HCT116 (cell line): Measurements from ENCODE around the gene PDE1C. TPM values are rescaled to one million over a fixed set of nuclear protein-coding genes. Genes with fewer than 3 reads are reported as not detected.

ENCODE experiments used
- ATAC-seq: fragments of 200-7000 bp; cut with Tn5 transposase; 2 replicates; pipeline ENCODE4 v1.9.1; 2020; ENCODE audit warnings: mild to moderate bottlenecking, moderate library complexity
- BruUV-seq: library from RNA; stranded (reverse); fragments of 400-500 nt; replicated peaks from 2 replicates; lab custom pipeline; 2021; lab: Mats Ljungman, UMichigan
- CTCF ChIA-PET: fragments of 300-600 bp; sonication (Branson Sonifier 250); formaldehyde crosslinking; loops from one replicate; lab custom pipeline; 2021; ENCODE audit warnings: antibody characterized with exemption; lab: Charles Lee
- POLR2A ChIA-PET: fragments of 300-600, 350-600 bp; sonication (Branson Sonifier 250); formaldehyde crosslinking; loops from one replicate; lab custom pipeline; 2021; ENCODE audit warnings: antibody characterized with exemption; lab: Charles Lee
- RAD21 ChIA-PET, 2 experiments: fragments of 300-600 bp; sonication (Branson Sonifier 250); formaldehyde crosslinking; loops; one replicate each; lab custom pipeline; 2023; ENCODE audit warnings: low total read pairs in 2 of 2; ENCODE audit not compliant: uncharacterized antibody in 2 of 2, unreplicated experiment in 2 of 2, low non-redundant PET in 1 of 2; lab: Charles Lee
- DNase-seq: peaks from one replicate; pipeline ENCODE4 v3.0.0-alpha.2; 2010; ENCODE audit warnings: low read depth, low spot score
- H2AFZ ChIP-seq: fragments of 200-600 bp; shearing (Covaris generic), sonication (generic); 2 replicates; pipeline ENCODE4 v1.6.1; 2017; ENCODE audit warnings: low read depth, mixed run types, mixed read lengths, antibody characterized with exemption, low read length; ENCODE audit not compliant: poor library complexity, severe bottlenecking
- H3K27ac ChIP-seq: 2 replicates; pipeline ENCODE4 v1.5.1; 2012; ENCODE audit warnings: low read depth, low read length
- H3K27me3 ChIP-seq: fragments of 200-600 bp; sonication (generic); 2 replicates; pipeline ENCODE4 v1.6.1; 2016; ENCODE audit warnings: mixed run types, low read length, mixed read lengths; ENCODE audit not compliant: insufficient read depth
- H3K36me3 ChIP-seq, 2 experiments: fragments of 200-500 bp in 1 of 2; fragments of 200-600 bp in 1 of 2; sonication (Bioruptor generic) in 1 of 2; sonication (generic) in 1 of 2; 2 replicates each; pipeline versions ENCODE4 v1.5.1 to v1.6.1; 2014 to 2016; ENCODE audit warnings: low read length in 2 of 2, inconsistent platforms in 1 of 2, mixed read lengths in 1 of 2, mixed run types in 1 of 2; ENCODE audit not compliant: insufficient read depth in 2 of 2, control insufficient read depth in 1 of 2
- H3K4me1 ChIP-seq, 2 experiments: fragments of 200-600 bp in 1 of 2; sonication (generic) in 1 of 2; 2 replicates each; pipeline versions ENCODE4 v1.5.1 to v1.6.1; 2012 to 2017; ENCODE audit warnings: low read length in 2 of 2, inconsistent platforms in 1 of 2, mild to moderate bottlenecking in 1 of 2, mixed read lengths in 1 of 2, mixed run types in 1 of 2, moderate library complexity in 1 of 2; ENCODE audit not compliant: insufficient read depth in 2 of 2, control insufficient read depth in 1 of 2
- H3K4me2 ChIP-seq: fragments of 200-600 bp; sonication (generic); 2 replicates; pipeline ENCODE4 v1.6.1; 2017; ENCODE audit warnings: mixed run types, low read length, mixed read lengths
- H3K4me3 ChIP-seq, 2 experiments: fragments of 200-600 bp in 1 of 2; sonication (generic) in 1 of 2; replicated peaks in 1 of 2; 2 replicates each; pipeline ENCODE4 v1.5.1; 2011 to 2016; ENCODE audit warnings: low read length in 2 of 2, control low read depth in 1 of 2, low read depth in 1 of 2, mild to moderate bottlenecking in 1 of 2, mixed read lengths in 1 of 2, mixed run types in 1 of 2
- H3K79me2 ChIP-seq: fragments of 200-600 bp; sonication (generic); 2 replicates; pipeline ENCODE4 v1.6.1; 2017; ENCODE audit warnings: mild to moderate bottlenecking, mixed run types, low read length, moderate library complexity, mixed read lengths; ENCODE audit not compliant: insufficient read depth
- H3K9ac ChIP-seq: fragments of 200-600 bp; sonication (generic); 2 replicates; pipeline ENCODE4 v1.6.1; 2016; ENCODE audit warnings: low read length, mixed read lengths
- H3K9me2 ChIP-seq: fragments of 200-600 bp; sonication (generic), shearing (Covaris generic); 2 replicates; pipeline ENCODE4 v1.6.1; 2017; ENCODE audit warnings: mixed run types, mild to moderate bottlenecking, moderate library complexity; ENCODE audit not compliant: insufficient read depth
- H3K9me3 ChIP-seq, 2 experiments: fragments of 200-500 bp in 1 of 2; fragments of 200-600 bp in 1 of 2; sonication (Bioruptor generic) in 1 of 2; sonication (generic) in 1 of 2; 2 replicates each; pipeline ENCODE4 v1.6.1; 2014 to 2017; ENCODE audit warnings: low read length in 2 of 2, mixed read lengths in 2 of 2, inconsistent platforms in 1 of 2, low read depth in 1 of 2, mild to moderate bottlenecking in 1 of 2, mixed run types in 1 of 2, moderate library complexity in 1 of 2; ENCODE audit not compliant: control insufficient read depth in 1 of 2, insufficient read depth in 1 of 2
- H4K20me1 ChIP-seq: fragments of 200-600 bp; sonication (generic), shearing (Covaris generic); 2 replicates; pipeline ENCODE4 v1.6.1; 2017; ENCODE audit warnings: mixed run types, mild to moderate bottlenecking, moderate library complexity; ENCODE audit not compliant: insufficient read depth
- CEBPB ChIP-seq: IDR thresholded peaks from 2 replicates; pipeline ENCODE4 v1.6.1; 2012; ENCODE audit warnings: low read depth
- JUND ChIP-seq: IDR thresholded peaks from 2 replicates; pipeline ENCODE4 v1.6.1; 2012
- POLR2A ChIP-seq: IDR thresholded peaks from 2 replicates; pipeline ENCODE4 v1.7.0; 2011; ENCODE audit warnings: borderline replicate concordance; ENCODE audit not compliant: insufficient read depth, insufficient read length; ENCODE audit errors: extremely low read depth
- SIN3A ChIP-seq: IDR thresholded peaks from 2 replicates; pipeline ENCODE4 v1.6.1; 2012; ENCODE audit warnings: low read depth
- SRF ChIP-seq: IDR thresholded peaks from 2 replicates; pipeline ENCODE4 v1.6.1; 2012; ENCODE audit warnings: low read depth
- TCF7L2 ChIP-seq: IDR thresholded peaks from 2 replicates; pipeline ENCODE4 v1.7.0; 2011; ENCODE audit warnings: borderline replicate concordance, inconsistent platforms; ENCODE audit not compliant: insufficient read depth, insufficient read length; ENCODE audit errors: extremely low read depth
- ZFX ChIP-seq: fragments of 450-650 bp; IDR thresholded peaks from 2 replicates; pipeline ENCODE4 v1.6.1; 2017
- ZNF274 ChIP-seq: fragments of 200-500 bp; sonication (Bioruptor generic); IDR thresholded peaks from 2 replicates; pipeline ENCODE4 v1.6.1; 2014; ENCODE audit warnings: mild to moderate bottlenecking, low read depth, low read length, inconsistent platforms
- intact Hi-C: fragments of 100-400 bp; cut with micrococcal nuclease; formaldehyde crosslinking; loops from 2 replicates; pipeline ENCODE4 v1.10.0; 2022
- total RNA-seq: library from RNA; stranded (reverse); gene quantifications from one replicate; pipeline ENCODE4 v1.2.1, GENCODE V29; 2021; ENCODE audit not compliant: unreplicated experiment
- TF ChIP-seq, protein P1 (sequence below): IDR thresholded peaks from 2 replicates; pipeline ENCODE4 v1.6.1; 2012; ENCODE audit warnings: low read depth

Gene PDE1C
- total RNA-seq, 1 experiment from 2014 or later, result 0.17 TPM

DNA sequence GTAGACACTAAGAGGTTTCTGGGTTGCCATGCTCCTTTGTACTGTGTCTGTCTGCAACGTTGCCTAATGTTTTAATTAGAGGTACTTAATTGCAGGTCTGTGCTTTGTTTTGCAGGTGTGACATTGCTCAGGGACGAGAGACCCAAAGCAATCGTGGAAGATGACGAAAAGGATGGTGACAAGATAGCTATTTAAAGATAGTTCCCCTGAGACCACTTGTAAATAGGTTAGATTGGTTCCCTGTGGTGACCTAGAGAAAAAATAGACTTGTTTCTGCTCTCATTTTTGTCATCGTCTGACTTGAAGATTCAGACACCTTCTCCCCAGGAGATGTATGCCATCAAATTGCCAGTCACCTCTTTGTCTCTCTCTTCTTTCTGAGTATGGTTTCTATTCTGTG is 363.1 kb downstream of the PDE1C start:
- peaks cover 31% of the 10 kb centered on the region for H3K27me3 ChIP-seq

More for the DNA sequence above, 363.1 kb downstream of the PDE1C start:
- ChIA-PET POLR2A (no interaction called here), CTCF (no interaction called here), RAD21 (no interaction called here)
- TF ChIP-seq ZNF274 (no peak), ZFX (no peak), POLR2A (no peak), TCF7L2 (no peak), SRF (no peak), JUND (no peak), CEBPB (no peak), SIN3A (no peak)
- TF ChIP-seq, protein P1, sequence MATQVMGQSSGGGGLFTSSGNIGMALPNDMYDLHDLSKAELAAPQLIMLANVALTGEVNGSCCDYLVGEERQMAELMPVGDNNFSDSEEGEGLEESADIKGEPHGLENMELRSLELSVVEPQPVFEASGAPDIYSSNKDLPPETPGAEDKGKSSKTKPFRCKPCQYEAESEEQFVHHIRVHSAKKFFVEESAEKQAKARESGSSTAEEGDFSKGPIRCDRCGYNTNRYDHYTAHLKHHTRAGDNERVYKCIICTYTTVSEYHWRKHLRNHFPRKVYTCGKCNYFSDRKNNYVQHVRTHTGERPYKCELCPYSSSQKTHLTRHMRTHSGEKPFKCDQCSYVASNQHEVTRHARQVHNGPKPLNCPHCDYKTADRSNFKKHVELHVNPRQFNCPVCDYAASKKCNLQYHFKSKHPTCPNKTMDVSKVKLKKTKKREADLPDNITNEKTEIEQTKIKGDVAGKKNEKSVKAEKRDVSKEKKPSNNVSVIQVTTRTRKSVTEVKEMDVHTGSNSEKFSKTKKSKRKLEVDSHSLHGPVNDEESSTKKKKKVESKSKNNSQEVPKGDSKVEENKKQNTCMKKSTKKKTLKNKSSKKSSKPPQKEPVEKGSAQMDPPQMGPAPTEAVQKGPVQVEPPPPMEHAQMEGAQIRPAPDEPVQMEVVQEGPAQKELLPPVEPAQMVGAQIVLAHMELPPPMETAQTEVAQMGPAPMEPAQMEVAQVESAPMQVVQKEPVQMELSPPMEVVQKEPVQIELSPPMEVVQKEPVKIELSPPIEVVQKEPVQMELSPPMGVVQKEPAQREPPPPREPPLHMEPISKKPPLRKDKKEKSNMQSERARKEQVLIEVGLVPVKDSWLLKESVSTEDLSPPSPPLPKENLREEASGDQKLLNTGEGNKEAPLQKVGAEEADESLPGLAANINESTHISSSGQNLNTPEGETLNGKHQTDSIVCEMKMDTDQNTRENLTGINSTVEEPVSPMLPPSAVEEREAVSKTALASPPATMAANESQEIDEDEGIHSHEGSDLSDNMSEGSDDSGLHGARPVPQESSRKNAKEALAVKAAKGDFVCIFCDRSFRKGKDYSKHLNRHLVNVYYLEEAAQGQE, result no peak
- Histone ChIP-seq H3K4me2 (no peak overlapping the region), H3K9me3 (no peaks in the 10 kb centered on the region), H4K20me1 (no peaks in the 10 kb centered on the region), H2AFZ (no peak overlapping the region), H3K9ac (no peak overlapping the region), H3K4me1 (no peaks in the 10 kb centered on the region), H3K36me3 (no peaks in the 10 kb centered on the region), H3K27ac (no peak overlapping the region), H3K4me3 (no peak overlapping the region), H3K79me2 (no peaks in the 10 kb centered on the region), H3K9me2 (no peaks in the 10 kb centered on the region)
- ATAC-seq, result no peak
- intact Hi-C loops, result no loop called here
- no peak for DNase-seq
- no TSS peak for BruUV-seq
